K562 (cell line): ENCODE data around the gene CENPT. TPM values are rescaled to one million over a fixed set of nuclear protein-coding genes. Genes with fewer than 3 reads are reported as not detected.

Experiments
- ATAC-seq: fragments of 200-7000 bp; cut with Tn5 transposase; 3 replicates; pipeline ENCODE4 v1.9.1; 2020; ENCODE audit warnings: moderate library complexity
- BruUV-seq: library from RNA; stranded (reverse); fragments of 400-500 nt; replicated peaks from 2 replicates; lab custom pipeline; 2021; lab: Mats Ljungman, UMichigan
- CTCF ChIA-PET: fragments of 300-600 bp; formaldehyde crosslinking; extraction: SDS; loops from one replicate; lab custom pipeline; 2021; ENCODE audit warnings: low intra/inter-chr PET ratio; lab: Yijun Ruan, JAX
- POLR2A ChIA-PET: fragments of 300-600, 350-650 bp; sonication (Branson Sonifier 250); formaldehyde crosslinking; extraction: SDS; loops from one replicate; lab custom pipeline; 2021; ENCODE audit warnings: antibody characterized with exemption, inconsistent platforms; lab: Yijun Ruan, JAX
- DNase-seq, 4 experiments: peaks; one replicate each; pipeline versions ENCODE4 v3.0.0 to v3.0.0-alpha.2; 2011 to 2018; ENCODE audit warnings: low spot score in 3 of 4, mixed read lengths in 3 of 4; ENCODE audit errors: extremely low read depth in 1 of 4
- FAIRE-seq: peaks from 2 replicates; lab custom pipeline; 2011; peaks lifted over from hg19 to GRCh38; lab: Jason Lieb, UNC
- H2AFZ ChIP-seq: 2 replicates; pipeline ENCODE4 v1.6.0; 2011; ENCODE audit warnings: low read depth, low read length, control low read depth, inconsistent platforms
- H3K27ac ChIP-seq: fragments of 200-600 bp; 3 replicates; pipeline ENCODE4 v1.8.0; 2011; ENCODE audit warnings: low read depth, mild to moderate bottlenecking, control low read depth, inconsistent platforms, low read length, moderate library complexity, mixed read lengths; ENCODE audit errors: extremely low read depth
- H3K27me3 ChIP-seq, 2 experiments: fragments of 300-600 bp in 1 of 2; 2 replicates in 1 of 2; 3 replicates in 1 of 2; pipeline versions ENCODE4 v1.6.0 to v1.8.0; 2011; ENCODE audit warnings: inconsistent platforms in 2 of 2, low read length in 2 of 2, mild to moderate bottlenecking in 1 of 2, mixed read lengths in 1 of 2, moderate library complexity in 1 of 2; ENCODE audit not compliant: control insufficient read depth in 2 of 2, insufficient read depth in 2 of 2
- H3K36me3 ChIP-seq: fragments of 300-600 bp; 3 replicates; pipeline ENCODE4 v1.8.0; 2011; ENCODE audit warnings: mild to moderate bottlenecking, low read length, inconsistent platforms; ENCODE audit not compliant: control insufficient read depth, insufficient read depth
- H3K4me1 ChIP-seq, 2 experiments: fragments of 200-600 bp in 1 of 2; replicated peaks in 1 of 2; 2 replicates in 1 of 2; 3 replicates in 1 of 2; pipeline versions ENCODE4 v1.5.1 to v1.8.0; 2011; ENCODE audit warnings: inconsistent platforms in 2 of 2, low read length in 2 of 2, mild to moderate bottlenecking in 1 of 2, mixed read lengths in 1 of 2, moderate library complexity in 1 of 2; ENCODE audit not compliant: control insufficient read depth in 2 of 2, insufficient read depth in 2 of 2
- H3K4me2 ChIP-seq: 2 replicates; pipeline ENCODE4 v1.6.1; 2011; ENCODE audit warnings: low read length, control low read depth, inconsistent platforms, mixed read lengths; ENCODE audit not compliant: insufficient read depth
- H3K4me3 ChIP-seq: fragments of 200-600 bp; sonication (generic), shearing (Covaris generic); 2 replicates; pipeline ENCODE4 v1.5.1; 2016; ENCODE audit warnings: control low read depth, inconsistent platforms
- H3K79me2 ChIP-seq: fragments of 200-600 bp; 3 replicates; pipeline ENCODE4 v1.8.0; 2011; ENCODE audit warnings: low read length, inconsistent platforms; ENCODE audit not compliant: control insufficient read depth, insufficient read depth
- H3K9ac ChIP-seq, 2 experiments: 2 replicates each; pipeline versions ENCODE4 v1.6.0 to v1.6.1; 2011; ENCODE audit warnings: low read depth in 2 of 2, low read length in 2 of 2, control low read depth in 1 of 2, inconsistent platforms in 1 of 2, mild to moderate bottlenecking in 1 of 2, mixed read lengths in 1 of 2; ENCODE audit not compliant: insufficient read depth in 1 of 2
- H3K9me1 ChIP-seq: one replicate; pipeline ENCODE4 v1.6.0; 2011; ENCODE audit warnings: inconsistent platforms, mild to moderate bottlenecking, low read length, moderate library complexity; ENCODE audit not compliant: control insufficient read depth, insufficient read depth
- H3K9me3 ChIP-seq: replicated peaks from 2 replicates; pipeline ENCODE4 v1.5.1; 2011; ENCODE audit warnings: low read depth, low read length, inconsistent platforms; ENCODE audit not compliant: control insufficient read depth, insufficient read depth
- H4K20me1 ChIP-seq: replicated peaks from 2 replicates; pipeline ENCODE4 v1.6.1; 2011; ENCODE audit warnings: low read length, inconsistent platforms, mixed read lengths; ENCODE audit not compliant: control insufficient read depth, insufficient read depth
- CTCFL ChIP-seq: IDR thresholded peaks from 2 replicates; pipeline ENCODE4 v1.6.1; 2011; ENCODE audit warnings: borderline replicate concordance, low read depth, mild to moderate bottlenecking, moderate library complexity, low read length; ENCODE audit not compliant: insufficient read depth, poor library complexity, severe bottlenecking
- EP400 ChIP-seq: fragments of 450-650 bp; IDR thresholded peaks from 2 replicates; pipeline ENCODE4 v1.6.1; 2017; ENCODE audit warnings: antibody characterized with exemption, mild to moderate bottlenecking, moderate library complexity
- GABPB1 ChIP-seq: sonication (generic); formaldehyde crosslinking; IDR thresholded peaks from 2 replicates; pipeline ENCODE4 v1.8.0; 2022; ENCODE audit warnings: mild to moderate bottlenecking, missing genetic modification reagents
- HMBOX1 ChIP-seq: sonication (generic); IDR thresholded peaks from 2 replicates; pipeline ENCODE4 v1.6.1; 2016
- HNRNPLL ChIP-seq: fragments of 200-400 bp; formaldehyde crosslinking; IDR thresholded peaks from 2 replicates; pipeline ENCODE4 v1.6.1; 2017; ENCODE audit warnings: low read length, low read depth, mild to moderate bottlenecking; ENCODE audit not compliant: poor library complexity, severe bottlenecking
- LARP7 ChIP-seq: fragments of 450-650 bp; IDR thresholded peaks from 2 replicates; pipeline ENCODE4 v1.6.1; 2016
- SP1 ChIP-seq: sonication (generic); formaldehyde crosslinking; IDR thresholded peaks from 2 replicates; pipeline ENCODE4 v1.8.1; 2022; ENCODE audit warnings: mild to moderate bottlenecking, missing genetic modification reagents
- TCF15 ChIP-seq: fragments of 250-450 bp; sonication (Bioruptor Pico); IDR thresholded peaks from 2 replicates; pipeline ENCODE4 v1.8.0; 2022; ENCODE audit warnings: moderate library complexity, mild to moderate bottlenecking, inconsistent platforms
- ZFP1 ChIP-seq: fragments of 450-650 bp; formaldehyde crosslinking; IDR thresholded peaks from 2 replicates; pipeline ENCODE4 v1.4.0; 2020; ENCODE audit warnings: mild to moderate bottlenecking, mixed read lengths
- WGBS: fragments of 100-300 bp; shearing (Covaris generic); methylation state at CpG from one replicate; pipeline ENCODE4 v1.1.6; 2016; ENCODE audit warnings: low coverage, mixed read lengths; ENCODE audit not compliant: insufficient coverage; ENCODE audit errors: missing lambda C conversion rate; 5-methylcytosine and 5-hydroxymethylcytosine counted together
- in situ Hi-C: fragments of 300-500 bp; cut with MboI; formaldehyde crosslinking; loops from 4 replicates; pipeline ENCODE4 v1.15.0; 2018; ENCODE audit warnings: inconsistent platforms, mixed read lengths
- intact Hi-C: fragments of 100-400 bp; cut with micrococcal nuclease; formaldehyde crosslinking; loops from 2 replicates; pipeline ENCODE4 v1.14.2; 2022
- polyA plus RNA-seq, 8 experiments: library from polyadenylated mRNA; depleted of rRNA in 4 of 8; stranded (reverse) in 5 of 8; unstranded in 3 of 8; fragments of >200 nt; fragmentation: Nextera tagmentation in 2 of 8; fragmentation: Illumina TruSeq in 1 of 8; extraction: Ambion mirVana in 2 of 8; extraction: Trizol in 1 of 8; gene quantifications; 2 replicates each; pipeline versions ENCODE4 v1.2.1 to v1.2.3, GENCODE V29; 2011 to 2014; ENCODE audit warnings: inconsistent platforms in 1 of 8, missing spikeins in 1 of 8
- total RNA-seq, 7 experiments: library from RNA; depleted of rRNA in 6 of 7; stranded (reverse); fragments of >200 nt in 6 of 7; fragmentation: Illumina TruSeq in 2 of 7; extraction: Trizol in 2 of 7; gene quantifications; 2 replicates each; pipeline versions ENCODE4 v1.2.1 to v1.2.3, GENCODE V29; 2011 to 2021; ENCODE audit warnings: low replicate concordance in 1 of 7
- TF ChIP-seq, protein P1 (sequence below): sonication (generic); formaldehyde crosslinking; IDR thresholded peaks from 2 replicates; pipeline ENCODE4 v1.8.0; 2022; ENCODE audit warnings: missing genetic modification reagents, mild to moderate bottlenecking, moderate library complexity, borderline replicate concordance

The CENPT gene
- total and polyA plus RNA-seq, 9 of the 15 experiments (the other 6 are each of a cell fraction or from before 2014, with no cell fraction given), result 3.6 to 94.2 (median 44.1) TPM

DNA sequence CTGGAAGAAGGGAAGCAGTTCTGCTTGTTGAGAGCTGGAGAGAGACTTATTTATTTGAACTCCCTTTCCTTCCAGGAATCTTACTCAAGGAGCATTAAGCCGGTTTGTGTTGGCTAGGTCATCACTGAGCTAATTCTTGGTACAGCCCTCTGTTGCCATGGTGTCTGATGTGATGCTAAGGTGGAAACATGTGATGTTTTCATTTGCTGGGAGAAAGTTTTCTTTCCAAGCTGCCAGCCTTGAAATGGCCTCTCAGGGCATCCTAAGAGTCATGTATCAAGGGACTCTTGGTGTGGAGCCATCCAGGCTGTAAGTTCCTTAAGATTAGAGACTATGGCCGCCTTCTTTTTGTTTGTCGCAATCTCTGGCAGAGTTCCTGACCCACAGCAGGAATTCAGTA is 49.7 kb upstream of the CENPT start (continued):
- no peak for TF ChIP-seq CTCFL
- TF ChIP-seq, all 486 proteins: peak for 0

- peak overlapping the region; percentile 95 for H3K4me3 ChIP-seq
- POLR2A ChIA-PET, result interaction anchor here (0.7 to 1.6 kb wide), 5 partner anchors 11 to 60 kb away, joined by 3 to 5 read pairs (median 3); partner anchors contain the start of gene CTRL
- H3K79me2 ChIP-seq, result peaks cover 52% of the 10 kb centered on the region
- H3K27me3 ChIP-seq, result no peaks in the 10 kb centered on the region
- H3K27ac ChIP-seq, result peak overlapping the region; percentile 91
- H2AFZ ChIP-seq, result peak overlapping the region; percentile 86
- ATAC-seq, result peak; percentile 1; the same call in 1 of the 3 replicates
- no peaks in the 10 kb centered on the region for H3K9me1 ChIP-seq
- no peak for FAIRE-seq
- CTCF ChIA-PET, result no interaction called here
- 3% methylated on average over 14 of the region's 14 CpGs for WGBS
- intact Hi-C loops, result loop anchor here (2.0 kb wide), 1 partner anchor 47 kb away; the partner anchor contains the start of genes CENPT and NUTF2
- H3K4me2 ChIP-seq, result peak overlapping the region; percentile 92
- TF ChIP-seq GABPB1 (CRISPR knock-in tag) (0 out of 2 replicates have a peak, but pooled peaks have one; percentile 2), ZFP1 (CRISPR knock-in tag) (no peak), HNRNPLL (peak; percentile 39), LARP7 (no peak), TCF15 (CRISPR knock-in tag) (no peak), EP400 (0 out of 2 replicates have a peak, but pooled peaks have one; percentile 3), HMBOX1 (0 out of 2 replicates have a peak, but pooled peaks have one; percentile 38), SP1 (CRISPR knock-in tag) (peak; percentile 49; the same call in 1 of the 2 replicates)
- TF ChIP-seq, protein P1, sequence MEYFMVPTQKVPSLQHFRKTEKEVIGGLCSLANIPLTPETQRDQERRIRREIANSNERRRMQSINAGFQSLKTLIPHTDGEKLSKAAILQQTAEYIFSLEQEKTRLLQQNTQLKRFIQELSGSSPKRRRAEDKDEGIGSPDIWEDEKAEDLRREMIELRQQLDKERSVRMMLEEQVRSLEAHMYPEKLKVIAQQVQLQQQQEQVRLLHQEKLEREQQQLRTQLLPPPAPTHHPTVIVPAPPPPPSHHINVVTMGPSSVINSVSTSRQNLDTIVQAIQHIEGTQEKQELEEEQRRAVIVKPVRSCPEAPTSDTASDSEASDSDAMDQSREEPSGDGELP (CRISPR knock-in tag), result peak; percentile 54
- peak in 2 of 4 experiments; percentile 41 to 45 for DNase-seq
- peaks cover 8 to 26% of the 10 kb centered on the region in 2 experiments; a peak in 4 of 5 replicates for H3K4me1 ChIP-seq
- H3K9me3 ChIP-seq, result no peaks in the 10 kb centered on the region
- TSS peak; percentile 57 for BruUV-seq
- peak overlapping the region; percentile 95 to 100 for H3K9ac ChIP-seq
- H3K36me3 ChIP-seq, result 0 out of 3 replicates have a peak, but pooled peaks cover 3% of the 10 kb centered on the region
- H4K20me1 ChIP-seq, result 0 out of 2 replicates have a peak, but pooled peaks cover 7% of the 10 kb centered on the region
- in situ Hi-C loops, result no loop called here
These were observed 46.4 kb upstream of the CENPT start for GRCh38 chr16:67893743-67894399.
